HG03045 (cell line): ENCODE results near the gene KRTAP2-3.
"Not testable (repeated sequence)": the region's sequence is repeated elsewhere in the genome, so short reads cannot be mapped to it uniquely, and the experiment has no call there.

Source experiments
- ATAC-seq: cut with Tn5 transposase; IDR thresholded peaks from one replicate; pipeline ENCODE4 v1.9.1; 2021; ENCODE audit warnings: mild to moderate bottlenecking, moderate library complexity; ENCODE audit not compliant: unreplicated experiment

The KRTAP2-3 gene

GRCh38 chr17:41060052-41060604 lies at the start of gene KRTAP2-3:
Gene KRTAP2-3, minus strand, starts transcription at chr17:41060114. Its CDS starts 64 bp downstream, at chr17:41060050.
- ATAC-seq, result no peak

- ATAC-seq, result not testable (repeated sequence)
These were observed 48.9 kb upstream of the KRTAP2-3 start for GRCh38 chr17:41108728-41109386.

- ATAC-seq, result no peak
These were observed 48.1 kb upstream of the KRTAP2-3 start for GRCh38 chr17:41107941-41108450.

- not testable (repeated sequence) for ATAC-seq
These were observed 45.4 kb upstream of the KRTAP2-3 start, which contains the start of gene KRTAP4-9 for GRCh38 chr17:41105347-41105746. Gene KRTAP4-9, plus strand, starts transcription at chr17:41105389. Its CDS starts 0 bp downstream, at chr17:41105389.

- ATAC-seq, result not testable (repeated sequence)
These were observed 44.6 kb upstream of the KRTAP2-3 start for GRCh38 chr17:41104386-41105038.

- no peak for ATAC-seq
These were observed 44.0 kb upstream of the KRTAP2-3 start for GRCh38 chr17:41103896-41104295.

GRCh38 chr17:41101586-41102259 lies 41.8 kb upstream of the KRTAP2-3 start, which contains the start of gene KRTAP4-16:
Gene KRTAP4-16, minus strand, starts transcription at chr17:41102209. Its CDS starts 0 bp downstream, at chr17:41102209.
- ATAC-seq, result no peak

- not testable (repeated sequence) for ATAC-seq
These were observed 40.0 kb upstream of the KRTAP2-3 start for GRCh38 chr17:41099682-41100480.

- ATAC-seq, result no peak
These were observed 38.6 kb upstream of the KRTAP2-3 start for GRCh38 chr17:41098481-41098880.

GRCh38 chr17:41098042-41098441 lies 38.1 kb upstream of the KRTAP2-3 start, which contains the start of gene KRTAP4-8:
Gene KRTAP4-8, minus strand, starts transcription at chr17:41098142. Its CDS starts 58 bp downstream, at chr17:41098084.
- no peak for ATAC-seq

- ATAC-seq, result no peak
These were observed 36.1 kb upstream of the KRTAP2-3 start for GRCh38 chr17:41096055-41096454.

- not testable (repeated sequence) for ATAC-seq
These were observed 28.9 kb upstream of the KRTAP2-3 start for GRCh38 chr17:41088760-41089352.

- ATAC-seq, result not testable (repeated sequence)
These were observed 24.4 kb upstream of the KRTAP2-3 start, which contains the start of gene KRTAP4-7 for GRCh38 chr17:41084100-41084856. Gene KRTAP4-7, plus strand, starts transcription at chr17:41084150. Its CDS starts 57 bp downstream, at chr17:41084207.

GRCh38 chr17:41083427-41083826 lies 23.5 kb upstream of the KRTAP2-3 start:
- not testable (repeated sequence) for ATAC-seq

- ATAC-seq, result no peak
These were observed 22.7 kb upstream of the KRTAP2-3 start for GRCh38 chr17:41082626-41083025.

- ATAC-seq, result no peak
These were observed 16.9 kb upstream of the KRTAP2-3 start for GRCh38 chr17:41076788-41077187.

GRCh38 chr17:41073676-41074075 lies 13.8 kb upstream of the KRTAP2-3 start:
- no peak for ATAC-seq

- no peak for ATAC-seq
These were observed 11.9 kb upstream of the KRTAP2-3 start for GRCh38 chr17:41071606-41072360.
